CD4-positive, alpha-beta T cell treated with Interleukin-15 for 1 hour (primary cell): ENCODE results near the gene LRCH2.
"Not testable (repeated sequence)": the region's sequence is repeated elsewhere in the genome, so short reads cannot be mapped to it uniquely, and the experiment has no call there.

Source experiments
- DNase-seq: peaks from one replicate; pipeline ENCODE4 v3.0.0-alpha.2; 2020

Gene LRCH2, protein sequence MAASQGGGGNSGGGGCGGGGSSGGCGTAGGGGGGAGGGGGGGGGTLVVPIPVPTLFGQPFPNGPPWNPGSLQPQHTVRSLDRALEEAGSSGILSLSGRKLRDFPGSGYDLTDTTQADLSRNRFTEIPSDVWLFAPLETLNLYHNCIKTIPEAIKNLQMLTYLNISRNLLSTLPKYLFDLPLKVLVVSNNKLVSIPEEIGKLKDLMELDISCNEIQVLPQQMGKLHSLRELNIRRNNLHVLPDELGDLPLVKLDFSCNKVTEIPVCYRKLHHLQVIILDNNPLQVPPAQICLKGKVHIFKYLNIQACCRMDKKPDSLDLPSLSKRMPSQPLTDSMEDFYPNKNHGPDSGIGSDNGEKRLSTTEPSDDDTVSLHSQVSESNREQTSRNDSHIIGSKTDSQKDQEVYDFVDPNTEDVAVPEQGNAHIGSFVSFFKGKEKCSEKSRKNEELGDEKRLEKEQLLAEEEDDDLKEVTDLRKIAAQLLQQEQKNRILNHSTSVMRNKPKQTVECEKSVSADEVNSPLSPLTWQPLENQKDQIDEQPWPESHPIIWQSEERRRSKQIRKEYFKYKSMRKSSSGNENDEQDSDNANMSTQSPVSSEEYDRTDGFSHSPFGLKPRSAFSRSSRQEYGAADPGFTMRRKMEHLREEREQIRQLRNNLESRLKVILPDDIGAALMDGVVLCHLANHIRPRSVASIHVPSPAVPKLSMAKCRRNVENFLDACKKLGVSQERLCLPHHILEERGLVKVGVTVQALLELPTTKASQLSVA

DNA sequence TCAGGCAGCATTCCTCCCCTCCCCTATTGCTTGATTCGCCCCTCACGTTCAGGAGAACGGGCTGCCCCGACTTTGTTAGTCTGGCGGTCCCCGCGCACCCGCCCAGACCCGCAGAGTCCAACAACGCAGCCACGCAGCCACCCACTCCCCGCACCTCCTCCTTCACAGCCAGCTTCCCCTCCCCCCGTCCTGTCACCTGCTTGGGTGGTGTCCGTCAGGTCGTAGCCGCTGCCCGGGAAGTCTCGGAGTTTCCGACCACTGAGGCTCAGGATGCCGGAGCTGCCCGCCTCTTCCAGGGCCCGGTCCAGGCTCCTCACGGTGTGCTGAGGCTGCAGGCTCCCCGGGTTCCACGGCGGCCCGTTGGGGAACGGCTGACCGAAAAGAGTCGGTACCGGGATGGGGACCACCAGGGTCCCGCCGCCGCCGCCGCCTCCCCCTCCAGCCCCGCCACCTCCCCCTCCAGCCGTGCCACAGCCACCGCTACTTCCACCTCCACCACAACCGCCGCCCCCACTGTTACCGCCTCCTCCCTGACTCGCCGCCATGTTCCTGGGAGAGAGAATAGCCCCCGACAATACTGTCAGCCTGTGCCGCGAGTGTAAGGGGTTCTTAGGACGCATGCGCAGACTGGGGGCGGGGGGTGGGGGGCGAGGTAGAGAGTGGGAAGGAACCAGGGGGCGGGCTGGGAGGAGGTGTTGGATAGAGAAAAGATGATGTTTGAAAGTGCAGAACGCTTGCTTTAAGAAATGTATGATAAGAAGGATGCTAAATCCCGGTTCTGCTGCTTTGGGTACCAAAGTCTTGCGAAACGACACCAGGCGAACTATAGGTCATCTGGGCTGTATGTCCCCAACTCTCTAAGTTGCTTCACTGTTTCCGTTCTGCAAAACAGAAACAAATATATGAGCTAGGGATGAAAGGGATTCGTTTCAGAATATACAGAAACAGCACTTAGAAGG, at the start of gene LRCH2:
TSS of gene LRCH2 (minus strand) at position 600 of the 959 bp plus-strand sequence. CDS start at position 545, 55 bp downstream.
- DNase-seq = no peak

DNA sequence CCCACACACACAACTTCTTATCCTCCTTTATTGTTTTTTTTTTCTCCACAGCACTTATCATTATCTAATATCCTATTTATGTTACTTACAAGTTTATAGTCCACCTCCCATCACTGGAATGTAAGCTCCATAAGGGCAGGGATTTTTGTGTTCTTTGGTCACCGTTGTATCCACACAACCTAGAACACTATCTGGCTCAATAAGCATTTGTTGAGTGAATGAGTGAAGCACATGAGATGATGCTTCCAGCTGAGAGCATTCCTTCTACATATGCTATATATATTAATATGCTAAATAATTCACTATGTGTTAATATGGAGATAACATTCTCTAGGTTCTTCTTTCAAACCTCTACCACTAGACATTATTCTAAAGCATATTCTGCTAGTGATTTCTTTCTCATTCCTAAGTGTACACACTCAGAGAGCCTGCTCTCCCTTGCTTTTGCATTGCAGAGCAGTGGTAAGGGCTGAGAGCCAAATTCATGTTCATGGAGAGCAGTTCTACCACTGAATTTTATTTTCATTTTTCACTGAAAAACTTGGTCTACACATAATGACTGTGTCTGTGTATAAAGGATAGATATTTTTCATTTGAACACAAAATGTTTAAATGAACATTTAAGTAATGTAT, 35.3 kb upstream of the LRCH2 start:
- no peak for DNase-seq

DNA sequence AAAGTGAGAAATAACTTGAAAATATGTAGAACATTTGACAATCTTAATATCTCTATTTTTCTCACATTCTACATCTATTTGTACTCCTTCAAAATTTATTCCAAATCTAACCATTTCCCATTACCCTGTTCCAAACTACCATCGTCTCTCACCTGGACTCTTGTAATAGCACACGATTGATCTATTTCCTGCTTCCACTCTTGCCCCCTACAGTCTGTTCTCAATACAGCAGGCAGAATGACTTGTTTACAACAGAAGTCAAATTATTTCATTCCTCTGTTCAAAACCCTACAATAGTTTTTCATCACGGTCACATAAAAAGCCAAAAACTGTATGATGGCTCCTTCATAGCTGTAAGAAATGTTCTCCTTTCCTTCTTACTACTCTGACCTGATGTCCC, 34.5 kb upstream of the LRCH2 start:
- DNase-seq = no peak

DNA sequence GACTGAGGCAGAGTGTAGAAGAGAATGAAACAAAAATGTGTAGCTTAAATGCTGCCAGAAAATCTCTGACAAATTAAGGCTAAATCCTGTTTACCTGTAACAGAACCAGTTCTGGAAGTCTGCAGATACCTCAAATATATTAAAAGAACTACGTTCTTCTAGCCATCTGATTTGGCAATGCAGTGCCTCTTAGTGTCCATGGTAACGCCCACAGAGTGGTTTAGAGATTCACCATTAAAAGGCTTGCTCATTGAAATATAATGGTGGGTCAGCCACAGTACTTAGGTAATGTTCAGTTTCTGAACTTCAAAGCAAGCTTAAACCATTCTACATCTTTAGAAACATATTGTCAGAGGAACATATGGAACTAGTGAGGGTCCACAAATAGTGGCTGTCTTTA, 32.4 kb upstream of the LRCH2 start:
- DNase-seq = no peak

DNA sequence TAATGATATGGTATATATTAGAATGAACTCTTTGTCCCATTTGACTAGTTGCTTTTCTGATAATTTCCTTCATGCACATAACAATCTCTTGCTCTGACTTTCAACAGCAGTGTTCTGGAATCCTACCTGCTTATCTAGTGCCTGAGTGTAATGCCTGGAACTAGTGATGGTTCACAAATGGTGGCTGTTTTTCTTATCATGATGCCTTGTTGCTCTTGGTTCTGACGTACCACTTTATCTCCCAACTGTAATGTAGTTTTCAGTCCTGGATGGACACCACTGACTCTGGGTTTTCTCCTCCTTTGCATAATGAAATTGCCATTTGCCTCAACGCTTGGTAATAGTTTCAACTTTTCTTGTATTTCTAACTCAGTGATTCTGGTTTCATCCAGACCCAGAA, 30.1 kb upstream of the LRCH2 start:
- no peak for DNase-seq

DNA sequence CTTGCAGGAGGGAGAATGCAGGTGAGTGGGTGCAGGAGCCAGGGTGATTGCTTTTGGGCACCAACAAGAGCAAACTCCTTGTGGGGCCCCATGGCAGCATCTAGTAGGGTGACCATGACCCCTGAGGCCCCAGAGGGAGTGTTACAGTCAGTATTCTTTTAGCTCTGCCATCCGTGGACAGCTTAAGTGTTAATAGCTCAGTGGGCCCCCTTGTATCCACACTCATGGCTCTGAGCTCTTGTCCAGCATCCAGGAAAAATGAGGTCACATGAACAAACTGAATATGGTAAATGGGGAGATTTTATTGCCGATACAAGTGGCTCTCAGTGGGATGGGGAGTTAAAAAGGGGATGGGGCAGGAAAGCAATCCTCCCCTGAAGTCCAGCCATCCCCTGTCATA, 27.3 kb upstream of the LRCH2 start:
- no peak for DNase-seq

DNA sequence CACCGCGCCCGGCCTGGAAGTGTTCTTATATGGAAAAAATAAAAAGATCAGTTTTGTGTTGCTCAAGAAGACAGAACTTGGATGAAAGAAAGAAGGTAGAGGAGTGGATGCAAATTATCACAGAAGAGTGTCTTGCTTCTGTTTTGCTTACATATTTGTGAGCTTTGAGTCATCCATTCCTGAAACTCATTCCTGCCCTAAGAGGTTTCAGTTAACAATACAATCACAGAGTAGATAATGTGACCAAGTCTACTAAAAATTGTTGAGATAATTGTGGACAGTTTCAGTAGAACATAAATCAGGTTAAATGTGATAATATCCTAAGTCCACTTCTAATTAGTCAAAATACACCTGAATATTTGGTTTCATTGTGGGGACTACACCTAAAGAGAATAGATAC, 26.4 kb upstream of the LRCH2 start:
- DNase-seq = no peak

DNA sequence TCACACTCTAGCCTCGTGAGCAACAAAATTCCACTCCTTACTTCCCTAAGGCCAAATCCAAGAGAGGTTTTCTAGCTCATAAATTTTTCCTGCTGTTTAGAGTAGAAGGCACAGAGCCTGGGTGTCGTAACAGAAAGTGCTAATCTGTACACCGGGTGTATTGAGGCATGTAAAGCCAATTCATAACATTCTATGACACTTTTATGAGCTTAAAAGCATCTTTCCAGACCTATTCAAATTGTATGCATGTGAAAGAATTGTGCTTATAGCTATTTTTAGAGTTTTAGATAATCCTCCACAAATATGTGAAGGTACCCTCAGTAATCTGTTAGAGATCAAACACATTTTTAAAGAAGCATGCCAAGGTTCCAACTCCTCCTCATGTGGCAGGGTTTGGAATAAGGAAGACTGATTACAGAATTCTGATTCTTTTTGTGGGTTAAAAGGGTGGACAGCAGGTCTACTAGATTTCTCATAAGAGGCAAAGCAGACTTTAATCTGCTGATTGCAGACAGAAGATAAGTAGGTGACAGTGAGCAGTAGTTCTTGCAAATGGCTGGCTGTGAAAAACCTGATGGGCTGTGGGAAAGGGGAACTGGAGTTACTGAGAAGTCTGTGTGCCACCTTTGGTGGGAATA, 25.5 kb upstream of the LRCH2 start:
- no peak for DNase-seq

DNA sequence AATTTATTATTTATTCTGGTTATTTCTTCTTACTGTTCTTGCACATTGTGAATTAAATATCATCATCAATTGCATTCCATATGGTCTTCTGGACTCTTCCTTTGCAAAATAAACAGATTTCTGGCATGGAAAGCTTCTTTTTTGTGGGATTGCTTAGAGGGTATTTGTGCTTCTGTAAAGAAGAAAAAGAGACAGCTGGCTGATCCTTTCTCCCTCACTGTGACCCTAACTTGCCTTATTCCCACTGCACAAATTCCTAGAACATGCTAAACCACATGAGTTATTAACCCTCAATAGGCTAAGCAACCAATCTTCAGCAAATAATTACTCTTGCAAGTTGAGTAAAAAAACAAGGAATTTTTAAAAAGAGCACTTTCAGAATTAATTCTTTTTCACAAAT, 23.8 kb upstream of the LRCH2 start:
- DNase-seq = no peak

DNA sequence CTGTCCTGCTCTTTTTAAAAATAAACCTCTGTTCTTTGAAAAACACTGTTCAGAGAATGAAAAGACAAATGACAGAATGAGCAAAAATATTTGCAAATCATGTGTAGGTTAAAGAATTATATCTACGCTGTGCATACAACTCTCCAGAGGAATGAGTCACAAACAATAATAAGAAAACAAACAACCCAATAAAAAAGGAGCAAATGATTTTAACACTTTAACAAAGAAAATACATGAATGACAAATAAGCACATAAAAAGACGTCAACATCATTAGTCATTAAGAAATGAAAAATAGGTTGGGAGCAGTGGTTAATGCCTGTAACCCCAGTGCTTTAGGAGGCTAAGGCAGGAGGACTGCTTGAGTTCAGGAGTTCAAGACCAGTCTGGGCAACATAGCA, 21.1 kb upstream of the LRCH2 start:
- no peak for DNase-seq

DNA sequence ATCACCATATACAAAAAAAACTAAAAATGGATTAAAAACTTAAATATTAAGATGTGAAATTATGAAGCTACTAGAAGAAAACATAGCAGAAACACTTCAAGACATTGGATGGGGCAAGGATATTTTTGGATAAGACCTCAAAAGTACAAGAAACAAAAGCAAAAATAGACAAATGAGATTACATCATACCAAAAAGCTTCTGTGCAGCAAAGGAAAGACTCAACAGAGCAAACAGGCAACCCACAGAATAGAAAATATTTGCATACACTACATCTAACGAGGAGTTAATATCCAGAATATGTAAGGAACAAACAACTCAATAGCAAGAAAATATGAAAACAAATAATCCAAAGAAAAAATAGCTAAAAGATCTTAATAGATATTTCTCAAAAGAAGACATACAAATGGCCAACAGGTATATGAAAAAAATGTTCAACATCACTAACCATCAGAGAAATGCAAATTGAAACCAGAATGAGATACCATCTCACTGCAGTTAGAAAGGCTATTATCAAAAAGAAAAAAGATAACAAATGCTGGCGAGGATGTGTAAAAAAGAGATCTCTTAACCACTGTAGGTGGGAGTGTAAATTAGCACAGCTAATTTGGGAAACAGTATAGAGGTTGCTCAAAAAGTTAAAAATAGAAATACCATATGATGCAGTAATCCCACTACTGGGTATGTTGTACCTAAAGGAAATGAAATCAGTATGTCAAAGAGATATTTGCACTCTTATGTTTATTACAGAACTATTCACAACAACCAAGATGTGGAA, 17.8 kb upstream of the LRCH2 start:
- DNase-seq = no peak

DNA sequence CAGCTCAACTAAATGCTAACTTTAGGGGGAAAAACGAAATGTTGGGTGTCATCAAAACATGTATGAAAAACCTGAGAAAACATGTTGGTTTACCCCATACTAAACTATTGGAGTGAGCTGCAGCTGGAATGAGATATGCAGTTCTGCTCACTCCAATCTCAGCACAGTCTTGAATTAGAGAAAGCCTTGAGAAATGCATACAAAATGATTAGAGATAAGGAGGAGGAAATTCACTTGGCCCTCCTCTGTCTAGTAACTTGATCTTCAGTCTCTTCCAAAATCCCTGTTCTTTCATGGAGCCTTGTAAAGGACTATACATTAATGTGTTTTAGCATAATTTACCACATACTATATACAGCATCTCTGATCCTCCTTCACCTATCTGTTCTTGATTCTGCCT, 3.2 kb upstream of the LRCH2 start:
- DNase-seq = no peak

DNA sequence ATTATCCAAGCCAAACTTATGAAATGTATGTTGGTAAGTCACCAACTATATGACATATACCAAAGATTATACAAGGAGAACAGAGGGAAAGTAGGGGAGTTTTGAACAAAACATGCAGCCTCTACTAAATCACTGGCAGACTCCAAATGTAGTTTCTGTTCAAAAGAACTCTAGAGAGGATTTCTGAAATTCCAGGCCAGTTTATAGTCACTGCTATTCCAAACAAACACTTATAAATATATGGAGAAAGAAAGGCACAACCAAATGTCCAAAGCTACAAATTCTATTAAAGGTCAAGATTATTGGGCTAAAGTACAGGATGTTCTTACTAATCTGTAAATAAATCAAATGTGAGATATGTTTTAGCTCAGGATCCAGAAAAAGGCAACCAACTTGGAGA, 2.7 kb upstream of the LRCH2 start:
- DNase-seq = no peak

DNA sequence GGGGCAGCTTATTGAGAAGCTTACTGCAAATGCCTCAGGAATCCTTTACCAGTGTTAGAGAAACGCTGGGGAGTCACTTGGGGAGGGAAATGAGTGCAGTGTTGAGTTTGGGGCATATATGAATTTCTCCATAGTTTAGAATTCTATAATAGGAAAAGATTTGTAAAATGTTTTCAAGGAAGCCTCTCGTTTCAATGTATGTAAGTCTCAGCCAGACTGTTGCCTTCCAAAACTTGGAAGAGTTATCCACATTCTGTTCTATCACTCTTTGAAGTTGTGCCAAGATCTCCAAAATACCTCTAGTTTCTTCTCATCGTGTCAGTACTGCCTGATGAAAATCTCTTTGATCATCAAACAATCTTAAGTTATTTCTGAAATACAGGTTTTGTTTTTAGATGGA, 565 bp upstream of the LRCH2 start:
- no peak for DNase-seq

DNA sequence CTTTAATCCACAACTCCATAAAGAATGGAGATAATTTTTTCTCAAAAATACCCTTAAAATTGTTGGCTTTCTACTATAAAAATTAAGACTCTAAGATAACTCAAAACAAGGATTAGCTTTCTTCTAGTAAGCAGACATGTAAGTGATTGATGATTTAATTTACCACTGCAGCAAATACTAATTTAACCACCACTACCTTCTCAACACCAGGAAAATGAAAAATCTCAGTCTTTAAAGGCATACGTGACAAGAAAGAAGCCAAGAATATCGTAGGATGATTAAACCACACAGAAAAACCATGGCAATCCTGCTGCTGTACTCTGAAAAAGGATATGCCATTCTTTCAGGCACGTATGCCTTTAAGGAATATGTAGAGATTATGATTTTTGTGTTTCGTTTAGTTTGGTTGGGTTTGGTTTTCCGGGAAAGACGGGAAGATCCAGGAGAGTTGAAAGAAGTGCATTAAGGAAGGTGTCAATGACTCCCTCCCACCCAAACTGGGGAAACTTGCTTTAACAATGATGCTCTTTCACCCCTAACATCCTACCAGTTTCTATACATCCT, 881 bp downstream of the LRCH2 start:
- DNase-seq = no peak

DNA sequence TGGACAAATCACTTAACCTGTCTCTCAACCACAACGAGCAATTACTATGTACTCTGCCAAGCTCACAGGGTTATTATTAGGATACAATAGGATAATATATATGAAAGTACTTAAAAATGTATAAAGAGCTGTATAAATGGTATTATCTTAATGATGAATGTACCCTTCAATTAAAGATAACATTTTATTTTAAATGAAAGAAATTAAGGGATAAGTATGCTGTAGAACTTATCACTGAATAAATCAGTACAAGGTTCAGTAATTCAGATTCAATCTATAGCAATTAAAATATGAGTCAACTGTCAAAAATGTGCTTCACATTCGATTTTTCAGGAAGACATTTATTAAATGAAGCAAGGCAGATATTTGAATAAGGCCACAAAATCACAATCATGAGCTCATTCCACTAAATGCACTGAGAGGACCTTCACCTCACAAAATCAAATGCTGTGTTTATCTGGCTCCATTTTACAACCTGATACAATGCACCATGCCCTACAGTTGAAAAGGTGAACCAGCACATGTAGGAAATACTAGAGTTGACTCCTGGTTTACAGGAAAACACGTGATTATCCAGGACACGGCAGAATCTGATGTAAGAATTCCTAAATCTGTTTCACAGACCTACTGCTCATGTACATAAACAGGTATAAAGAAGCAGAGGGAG, 4.4 kb downstream of the LRCH2 start:
- no peak for DNase-seq

DNA sequence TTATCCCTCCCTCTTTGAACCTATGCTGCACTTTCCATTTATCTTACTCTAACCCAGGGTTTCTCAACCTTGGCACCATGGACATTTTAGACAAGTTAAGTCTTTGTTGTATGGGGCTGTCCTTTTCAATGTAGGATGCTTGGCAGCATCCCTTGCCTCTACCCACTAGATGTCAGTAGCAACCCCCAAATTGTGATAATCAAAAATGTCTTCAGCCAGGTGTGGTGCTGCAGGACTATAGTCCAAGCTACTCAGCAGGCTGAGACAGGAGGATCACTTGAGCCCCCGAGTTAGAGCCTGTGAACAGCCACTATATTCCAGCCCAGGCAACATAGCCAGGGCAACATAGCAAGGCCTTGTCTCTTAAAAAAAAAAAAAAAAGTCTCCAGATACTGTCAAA, 7.0 kb downstream of the LRCH2 start:
- no peak for DNase-seq

DNA sequence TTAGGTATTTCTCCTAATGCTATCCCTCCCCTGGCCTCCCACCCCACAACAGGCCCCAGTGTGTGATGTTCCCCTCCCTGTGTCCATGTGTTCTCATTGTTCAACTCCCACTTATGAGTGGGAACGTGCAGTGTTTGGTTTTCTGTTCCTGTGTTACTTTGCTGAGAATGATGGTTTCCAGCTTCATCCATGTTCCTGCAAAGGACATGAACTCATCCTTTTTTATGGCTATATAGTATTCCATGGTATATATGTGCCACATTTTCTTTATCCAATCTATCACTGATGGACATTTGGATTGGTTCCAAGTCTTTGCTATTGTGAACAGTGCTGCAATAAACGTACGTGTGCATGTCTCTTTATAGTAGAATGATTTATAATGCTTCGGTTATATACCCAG, 16.6 kb downstream of the LRCH2 start:
- DNase-seq = not testable (repeated sequence)

DNA sequence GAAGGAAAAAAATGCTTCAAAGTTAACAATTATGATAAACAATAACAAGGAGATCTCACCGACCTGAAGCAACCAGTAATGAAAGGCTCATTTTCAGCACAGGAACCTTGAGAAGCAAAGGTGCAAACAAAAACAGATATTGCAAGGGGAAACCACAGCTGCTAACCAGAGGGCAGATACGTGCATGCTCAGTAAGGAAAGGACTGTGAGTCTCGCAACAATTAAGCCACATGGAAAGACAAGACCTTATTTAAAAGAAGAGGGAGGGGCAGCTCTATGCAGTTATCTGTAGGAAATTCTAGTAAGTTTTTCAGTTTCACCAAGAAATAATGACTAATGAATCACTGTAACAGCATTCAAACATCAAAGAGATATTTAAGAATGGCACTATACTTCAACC, 19.3 kb downstream of the LRCH2 start:
- no peak for DNase-seq

DNA sequence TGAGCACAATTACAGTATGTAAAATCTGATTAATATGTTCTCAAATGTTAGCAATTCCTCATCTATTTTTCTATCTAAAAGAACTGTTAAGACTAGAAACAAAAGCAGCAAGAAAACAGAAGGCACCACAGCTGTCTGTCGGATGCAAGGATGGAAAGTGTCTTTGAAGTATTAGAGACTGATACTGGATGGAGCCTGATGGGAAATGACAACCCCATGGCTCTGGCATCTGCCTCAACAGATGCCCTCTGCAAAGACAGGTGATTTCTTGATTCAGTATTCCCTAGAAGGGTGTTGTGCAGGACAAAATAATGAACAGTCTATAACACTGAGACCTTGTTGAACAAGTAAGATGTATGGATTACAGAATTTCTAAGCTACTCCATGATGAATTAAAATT, 19.7 kb downstream of the LRCH2 start:
- no peak for DNase-seq

DNA sequence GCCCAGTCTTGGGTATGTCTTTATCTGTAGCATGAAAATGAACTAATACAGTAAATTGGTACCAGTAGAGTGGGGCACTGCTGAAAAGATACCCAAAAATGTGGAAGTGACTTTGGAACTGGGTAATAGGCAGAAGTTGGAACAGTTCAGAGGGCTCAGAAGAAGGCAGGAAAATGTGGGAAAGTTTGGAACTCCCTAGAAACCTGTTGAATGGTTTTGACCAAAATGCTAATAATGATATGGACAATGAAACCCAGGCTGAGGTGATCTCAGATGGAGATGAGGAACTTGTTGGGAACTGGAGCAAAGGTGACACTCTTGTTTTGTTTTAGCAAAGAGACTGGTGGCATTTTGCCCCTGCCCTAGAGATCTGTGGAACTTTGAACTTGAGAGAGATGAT, 24.3 kb downstream of the LRCH2 start:
- not testable (repeated sequence) for DNase-seq
